Measurements from ENCODE around the gene KCTD15. TPM values are rescaled to one million over a fixed set of nuclear protein-coding genes. Genes with fewer than 3 reads are reported as not detected.
A peak's percentile ranks its signal among the peaks of the same experiment; 100 is the strongest.

Gene KCTD15
- total and polyA plus RNA-seq, 10 of the 15 experiments (the other 5 are each of a cell fraction or from before 2014, with no cell fraction given): not detected

DNA sequence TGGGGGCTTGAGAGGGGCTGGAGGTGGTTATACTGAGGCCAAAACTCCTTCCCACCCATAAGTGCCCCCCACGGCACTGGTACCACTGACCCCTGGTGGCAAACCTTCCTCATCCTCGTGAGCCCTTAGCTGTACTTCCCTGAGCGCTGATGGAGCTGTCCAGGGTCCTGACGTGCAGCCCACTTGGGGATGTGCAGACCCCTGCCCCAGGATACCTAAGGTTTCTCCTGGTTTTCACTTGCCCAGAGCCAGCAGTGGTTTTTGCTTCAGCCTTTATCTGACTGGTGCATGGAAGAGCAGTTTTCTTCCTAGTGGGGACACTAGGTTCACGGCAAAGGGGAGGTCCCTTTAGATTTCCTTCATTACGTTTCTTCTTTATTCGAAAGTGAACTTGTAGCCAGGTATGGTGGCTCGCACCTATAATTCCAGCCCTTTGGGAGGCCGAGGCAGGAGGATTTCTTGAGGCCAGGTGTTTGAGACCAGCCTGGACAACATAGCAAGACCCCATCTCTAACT is 28.7 kb upstream of the KCTD15 start:
- RAD21 ChIA-PET (ENCODE audit: unreplicated experiment): no interaction called here
- BruUV-seq (replicated peaks): no TSS peak
- ATAC-seq (no peak), DNase-seq (ENCODE audit: low read depth, low spot score) (no peak), FAIRE-seq (no peak)
- no peaks in the 10 kb centered on the region for H3K4me1 ChIP-seq (ENCODE audit: control insufficient read depth, insufficient read depth, low read length)
- in situ Hi-C loops (cut with MboI) (loop anchor here (25.0 kb wide), 1 partner anchor 531 kb away; the partner anchor contains the start of gene SLC7A10), intact Hi-C loops (cut with micrococcal nuclease; ENCODE audit: unreplicated experiment) (no loop called here)
- H3K9me3 ChIP-seq (replicated peaks; ENCODE audit: control insufficient read depth, insufficient read depth, low read length): no peaks in the 10 kb centered on the region
- TF ChIP-seq, protein P1, sequence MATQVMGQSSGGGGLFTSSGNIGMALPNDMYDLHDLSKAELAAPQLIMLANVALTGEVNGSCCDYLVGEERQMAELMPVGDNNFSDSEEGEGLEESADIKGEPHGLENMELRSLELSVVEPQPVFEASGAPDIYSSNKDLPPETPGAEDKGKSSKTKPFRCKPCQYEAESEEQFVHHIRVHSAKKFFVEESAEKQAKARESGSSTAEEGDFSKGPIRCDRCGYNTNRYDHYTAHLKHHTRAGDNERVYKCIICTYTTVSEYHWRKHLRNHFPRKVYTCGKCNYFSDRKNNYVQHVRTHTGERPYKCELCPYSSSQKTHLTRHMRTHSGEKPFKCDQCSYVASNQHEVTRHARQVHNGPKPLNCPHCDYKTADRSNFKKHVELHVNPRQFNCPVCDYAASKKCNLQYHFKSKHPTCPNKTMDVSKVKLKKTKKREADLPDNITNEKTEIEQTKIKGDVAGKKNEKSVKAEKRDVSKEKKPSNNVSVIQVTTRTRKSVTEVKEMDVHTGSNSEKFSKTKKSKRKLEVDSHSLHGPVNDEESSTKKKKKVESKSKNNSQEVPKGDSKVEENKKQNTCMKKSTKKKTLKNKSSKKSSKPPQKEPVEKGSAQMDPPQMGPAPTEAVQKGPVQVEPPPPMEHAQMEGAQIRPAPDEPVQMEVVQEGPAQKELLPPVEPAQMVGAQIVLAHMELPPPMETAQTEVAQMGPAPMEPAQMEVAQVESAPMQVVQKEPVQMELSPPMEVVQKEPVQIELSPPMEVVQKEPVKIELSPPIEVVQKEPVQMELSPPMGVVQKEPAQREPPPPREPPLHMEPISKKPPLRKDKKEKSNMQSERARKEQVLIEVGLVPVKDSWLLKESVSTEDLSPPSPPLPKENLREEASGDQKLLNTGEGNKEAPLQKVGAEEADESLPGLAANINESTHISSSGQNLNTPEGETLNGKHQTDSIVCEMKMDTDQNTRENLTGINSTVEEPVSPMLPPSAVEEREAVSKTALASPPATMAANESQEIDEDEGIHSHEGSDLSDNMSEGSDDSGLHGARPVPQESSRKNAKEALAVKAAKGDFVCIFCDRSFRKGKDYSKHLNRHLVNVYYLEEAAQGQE (IDR thresholded peaks at IDR 0.05; ENCODE audit: low read depth, low read length): peak; percentile 92
- no peak for TF ChIP-seq KLF5 (IDR thresholded peaks at IDR 0.05; ENCODE audit: partially characterized antibody)
- TF ChIP-seq ZNF217 (IDR thresholded peaks at IDR 0.05): no peak
- no peak for TF ChIP-seq ZNF622 (IDR thresholded peaks at IDR 0.05)
- POLR2A ChIA-PET: no interaction called here
- CTCF ChIA-PET: interaction anchor here (1.0 to 4.9 kb wide), 4 partner anchors 10 to 338 kb away, joined by 3 to 40 read pairs (median 8); no protein-coding TSS in a partner anchor
- no peaks in the 10 kb centered on the region for H3K79me2 ChIP-seq (ENCODE audit: control insufficient read depth, insufficient read depth, low read length)
- H3K9ac ChIP-seq (ENCODE audit: control insufficient read depth, insufficient read depth, low read length): no peak overlapping the region
- H3K4me2 ChIP-seq (ENCODE audit: control insufficient read depth, insufficient read depth): no peak overlapping the region
- SMC1A ChIA-PET (ENCODE audit: uncharacterized antibody, unreplicated experiment): interaction anchor here (1.1 kb wide), 1 partner anchor 337 kb away, joined by 3 read pairs; no protein-coding TSS in a partner anchor
- no peak overlapping the region for H3K27ac ChIP-seq (ENCODE audit: control insufficient read depth, insufficient read depth)
- H2AFZ ChIP-seq (ENCODE audit: control insufficient read depth, low read depth, low read length): no peak overlapping the region
- H4K20me1 ChIP-seq (ENCODE audit: control insufficient read depth, insufficient read depth): 0 out of 2 replicates have a peak, but pooled peaks cover 3% of the 10 kb centered on the region
- 16% methylated on average over 9 of the region's 9 CpGs for WGBS (ENCODE audit: insufficient coverage, insufficient replicate concordance, low lambda C conversion rate, missing lambda C conversion rate)
- no peak overlapping the region for H3K4me3 ChIP-seq
- no peaks in the 10 kb centered on the region for H3K36me3 ChIP-seq (ENCODE audit: control insufficient read depth in 2 of 2, insufficient read depth in 2 of 2, low read length in 1 of 2)
- H3K27me3 ChIP-seq (replicated peaks in 1 of 2; ENCODE audit: control insufficient read depth in 2 of 2, insufficient read depth in 2 of 2, low read length in 1 of 2): no peaks in the 10 kb centered on the region

All from GM12878 (cell line).